ENCODE data around the gene TTC9B. TPM values are rescaled to one million over a fixed set of nuclear protein-coding genes. Genes with fewer than 3 reads are reported as not detected.

TTC9B gene
- total RNA-seq, 2 donors from 2014 or later = not detected

DNA sequence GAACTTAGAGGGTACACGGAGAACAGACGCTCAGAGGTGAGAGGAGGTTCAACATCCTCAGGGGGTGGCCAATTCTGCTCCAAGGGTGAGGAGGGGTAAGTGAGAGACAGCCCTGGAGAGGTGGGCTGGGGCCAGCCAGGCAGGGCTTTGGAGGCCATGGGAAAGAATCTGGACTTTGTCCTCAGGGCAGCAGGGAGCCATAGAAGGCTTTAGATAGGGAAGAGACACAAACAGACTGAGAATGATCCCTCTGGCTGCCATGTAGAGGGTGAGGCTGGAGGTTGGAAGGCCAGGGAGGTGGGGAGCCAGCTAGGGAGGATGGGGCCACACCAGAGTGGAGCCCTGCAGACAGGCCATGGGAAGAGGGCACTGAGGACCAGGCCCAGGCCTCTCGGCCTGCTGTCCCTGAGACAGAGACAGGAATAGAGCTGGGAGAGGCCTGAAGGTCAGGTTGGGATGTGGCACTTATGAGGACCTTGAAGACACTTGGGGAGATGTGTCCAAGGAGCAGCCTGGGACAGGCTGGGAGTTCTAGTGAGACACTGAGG is 37.5 kb upstream of the TTC9B start:
- H3K36me3 Mint-ChIP-seq (ENCODE audit: low read depth) = peaks cover 11% of the 10 kb centered on the region
- no peak overlapping the region for H3K4me3 Mint-ChIP-seq
- no peak overlapping the region for H3K27ac Mint-ChIP-seq
- no peak for DNase-seq
- ATAC-seq = no peak
- no peaks in the 10 kb centered on the region for H3K27me3 Mint-ChIP-seq
- peaks cover 31% of the 10 kb centered on the region for H3K4me1 Mint-ChIP-seq
- no peaks in the 10 kb centered on the region for H3K9me3 ChIP-seq (ENCODE audit: control insufficient read depth, low read length, poor library complexity, severe bottlenecking)

DNA sequence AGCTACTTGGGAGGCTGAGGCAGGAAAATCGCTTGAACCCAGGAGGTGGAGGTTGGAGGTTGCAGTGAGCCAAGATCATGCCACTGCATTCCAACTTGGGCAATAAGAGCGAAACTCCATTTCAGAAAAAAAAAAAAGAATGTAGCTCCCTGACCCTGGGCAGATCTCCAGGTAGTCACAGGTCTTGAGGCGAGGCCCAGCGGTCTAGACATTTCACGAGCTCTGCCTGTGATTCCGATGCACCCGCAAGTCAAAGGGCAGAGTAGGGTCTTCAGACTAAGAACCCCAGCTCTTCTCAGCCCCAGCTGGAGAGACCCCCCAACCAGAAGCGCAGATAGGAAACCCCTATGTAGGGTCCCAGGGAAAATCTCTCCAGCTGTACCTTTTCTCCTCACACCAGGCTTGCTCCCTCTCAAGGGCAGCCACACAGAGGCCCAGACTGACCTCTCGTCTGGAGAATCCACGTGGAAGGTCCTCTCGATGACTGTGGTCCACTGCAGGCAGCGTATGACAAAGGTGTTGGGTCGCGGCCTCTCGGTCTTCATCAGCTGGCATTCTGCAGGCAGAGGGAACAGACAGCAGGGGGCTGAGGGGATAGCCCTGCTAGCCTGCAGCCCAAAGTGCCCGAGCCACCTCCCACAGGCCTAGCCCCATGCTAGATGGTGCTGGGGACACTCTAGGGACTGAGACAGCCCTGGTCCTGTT is 36.7 kb upstream of the TTC9B start:
- peaks cover 30% of the 10 kb centered on the region for H3K4me1 Mint-ChIP-seq
- H3K27ac Mint-ChIP-seq = no peak overlapping the region
- no peak for ATAC-seq
- H3K9me3 ChIP-seq (ENCODE audit: control insufficient read depth, low read length, poor library complexity, severe bottlenecking) = no peaks in the 10 kb centered on the region
- no peak for DNase-seq
- H3K36me3 Mint-ChIP-seq (ENCODE audit: low read depth) = peaks cover 11% of the 10 kb centered on the region
- no peaks in the 10 kb centered on the region for H3K27me3 Mint-ChIP-seq
- no peak overlapping the region for H3K4me3 Mint-ChIP-seq

DNA sequence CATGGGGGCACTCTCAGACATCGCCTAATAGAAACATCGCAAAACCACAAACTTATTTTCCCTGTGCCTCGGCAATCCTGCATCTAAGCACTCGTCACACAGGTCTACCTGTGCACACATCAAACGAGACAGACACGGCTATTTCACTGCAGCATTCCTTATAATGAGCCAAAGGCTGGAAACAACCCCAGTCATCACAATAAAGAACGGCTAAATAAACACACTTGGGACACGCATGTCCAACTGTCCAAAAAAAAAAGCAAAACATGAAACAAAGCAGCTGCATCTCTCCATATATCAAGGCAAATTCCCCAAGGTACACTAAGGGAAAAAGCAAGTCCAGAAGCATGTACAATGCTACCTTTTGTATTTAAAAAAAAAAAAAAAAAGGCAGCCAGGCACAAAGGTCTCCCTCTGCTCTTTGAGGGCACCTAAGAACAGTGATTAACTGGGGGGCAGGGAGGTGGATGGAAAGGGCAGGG is 35.5 kb upstream of the TTC9B start:
- peaks cover 23% of the 10 kb centered on the region for H3K4me1 Mint-ChIP-seq
- no peak overlapping the region for H3K4me3 Mint-ChIP-seq
- H3K27ac Mint-ChIP-seq = no peak overlapping the region
- peaks cover 13% of the 10 kb centered on the region for H3K36me3 Mint-ChIP-seq (ENCODE audit: low read depth)
- DNase-seq = no peak
- no peaks in the 10 kb centered on the region for H3K9me3 ChIP-seq (ENCODE audit: control insufficient read depth, low read length, poor library complexity, severe bottlenecking)
- ATAC-seq = no peak
- no peaks in the 10 kb centered on the region for H3K27me3 Mint-ChIP-seq

DNA sequence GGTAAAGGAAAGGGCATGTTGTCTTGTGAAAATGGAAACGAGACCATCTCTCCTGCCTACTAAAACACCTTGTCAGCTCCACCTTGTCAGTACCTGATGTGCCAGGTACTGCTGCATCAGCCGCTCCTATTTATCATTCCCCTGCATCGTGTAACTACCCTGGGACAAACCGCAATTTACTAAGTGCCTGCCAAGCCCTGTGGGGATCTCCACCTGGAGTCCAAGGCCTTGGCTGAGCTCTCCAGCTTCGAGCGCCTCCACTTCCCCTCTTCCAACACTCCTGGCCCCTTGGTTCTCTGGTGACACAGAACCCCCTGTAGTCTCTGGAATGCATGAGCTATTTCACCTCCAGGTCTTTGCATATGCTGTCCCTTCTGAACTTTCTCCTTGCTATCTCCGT is 34.2 kb upstream of the TTC9B start:
- no peaks in the 10 kb centered on the region for H3K9me3 ChIP-seq (ENCODE audit: control insufficient read depth, low read length, poor library complexity, severe bottlenecking)
- peaks cover 13% of the 10 kb centered on the region for H3K36me3 Mint-ChIP-seq (ENCODE audit: low read depth)
- peaks cover 27% of the 10 kb centered on the region for H3K4me1 Mint-ChIP-seq
- H3K27me3 Mint-ChIP-seq = no peaks in the 10 kb centered on the region
- no peak overlapping the region for H3K4me3 Mint-ChIP-seq
- no peak overlapping the region for H3K27ac Mint-ChIP-seq
- ATAC-seq (no peak), DNase-seq (no peak)

DNA sequence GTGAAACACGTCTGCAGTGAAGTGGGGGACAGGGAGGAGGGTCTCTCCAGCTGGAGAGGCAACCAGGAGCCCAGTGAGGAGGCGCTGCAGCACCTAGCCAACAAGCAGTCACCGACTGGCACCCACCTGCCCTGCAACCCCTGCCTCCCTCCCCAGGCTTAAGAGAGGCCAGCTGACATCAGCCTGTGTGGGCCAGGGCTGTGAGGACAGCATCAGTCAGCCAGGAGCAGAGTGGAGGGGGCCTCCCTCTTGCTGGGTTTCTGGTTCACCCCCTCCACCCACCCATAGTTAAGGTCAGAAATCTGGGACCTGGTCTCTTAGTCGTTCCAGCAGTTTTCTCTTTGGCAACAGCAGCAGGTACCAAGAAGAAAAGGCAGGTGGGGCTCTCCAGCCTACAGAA is 33.8 kb upstream of the TTC9B start:
- no peak overlapping the region for H3K27ac Mint-ChIP-seq
- H3K4me1 Mint-ChIP-seq = peaks cover 27% of the 10 kb centered on the region
- no peaks in the 10 kb centered on the region for H3K27me3 Mint-ChIP-seq
- H3K36me3 Mint-ChIP-seq (ENCODE audit: low read depth) = peaks cover 13% of the 10 kb centered on the region
- no peaks in the 10 kb centered on the region for H3K9me3 ChIP-seq (ENCODE audit: control insufficient read depth, low read length, poor library complexity, severe bottlenecking)
- H3K4me3 Mint-ChIP-seq = no peak overlapping the region
- ATAC-seq (no peak), DNase-seq (no peak)

DNA sequence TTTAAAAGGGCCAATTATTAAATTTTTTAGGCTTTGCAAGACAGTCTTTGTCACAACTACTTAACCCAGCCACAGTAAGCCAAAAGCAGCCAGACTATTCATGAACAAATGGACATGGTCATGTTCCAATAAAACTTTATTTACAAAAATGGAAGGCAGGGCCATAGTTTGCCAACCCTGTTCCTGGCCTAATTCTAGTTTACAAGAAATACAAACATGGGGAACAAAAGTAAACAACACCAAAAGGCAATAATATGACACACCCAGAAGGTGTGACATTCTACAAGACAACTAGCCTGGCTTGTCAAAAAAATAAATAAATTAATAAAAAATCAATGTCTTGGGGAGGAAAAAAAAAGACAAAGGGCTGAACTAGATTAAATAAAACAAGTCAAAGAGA is 33.1 kb upstream of the TTC9B start:
- DNase-seq (no peak), ATAC-seq (no peak)
- Mint-ChIP-seq H3K27me3 (no peaks in the 10 kb centered on the region), H3K4me1 (peaks cover 29% of the 10 kb centered on the region), H3K27ac (no peak overlapping the region), H3K36me3 (ENCODE audit: low read depth) (peaks cover 13% of the 10 kb centered on the region), H3K4me3 (no peak overlapping the region)
- no peaks in the 10 kb centered on the region for H3K9me3 ChIP-seq (ENCODE audit: control insufficient read depth, low read length, poor library complexity, severe bottlenecking)

DNA sequence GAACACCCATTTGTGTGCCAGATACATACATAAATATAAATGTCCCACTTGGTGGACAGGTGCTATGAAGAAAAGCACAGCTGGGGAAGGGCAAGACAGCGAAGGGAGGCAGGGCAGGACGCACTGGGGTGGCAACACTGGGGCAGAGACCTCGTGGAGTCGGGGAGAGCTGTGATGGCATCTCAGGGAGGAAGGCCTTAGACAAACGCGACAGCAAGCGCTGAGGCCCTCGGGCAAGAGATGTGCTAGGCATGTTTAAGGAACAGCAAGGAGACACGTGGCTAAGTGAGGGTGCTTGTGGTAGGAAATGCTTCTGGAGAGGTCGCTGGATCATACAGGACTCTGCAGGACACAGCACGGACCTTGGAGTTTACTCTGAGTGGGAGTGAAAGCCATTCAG is 31.6 kb upstream of the TTC9B start:
- DNase-seq (no peak), ATAC-seq (no peak)
- peak overlapping the region; percentile 45 for H3K27ac Mint-ChIP-seq
- H3K4me1 Mint-ChIP-seq = peaks cover 24% of the 10 kb centered on the region
- H3K4me3 Mint-ChIP-seq = no peak overlapping the region
- no peaks in the 10 kb centered on the region for H3K9me3 ChIP-seq (ENCODE audit: control insufficient read depth, low read length, poor library complexity, severe bottlenecking)
- H3K36me3 Mint-ChIP-seq (ENCODE audit: low read depth) = peaks cover 4% of the 10 kb centered on the region
- no peaks in the 10 kb centered on the region for H3K27me3 Mint-ChIP-seq

DNA sequence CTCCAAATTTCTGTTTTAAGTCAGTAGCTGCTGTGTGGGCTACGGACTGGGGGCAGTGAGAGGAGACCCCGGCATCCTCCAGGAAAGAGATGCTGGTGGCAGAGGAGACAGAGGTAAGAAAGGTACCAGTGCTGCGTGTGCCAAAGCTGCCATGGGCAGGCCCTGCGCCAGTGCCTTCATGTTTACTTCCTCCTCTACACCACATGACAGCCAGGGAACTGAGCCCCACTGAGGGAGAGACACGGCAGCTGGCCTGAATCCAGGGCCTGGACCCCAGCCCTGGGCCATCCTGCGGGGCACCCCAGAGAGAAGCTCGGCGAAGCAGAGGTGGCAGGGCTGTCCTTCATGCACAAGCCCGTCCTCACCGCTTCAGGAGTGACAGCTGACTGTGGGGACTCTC is 31.0 kb upstream of the TTC9B start:
- ATAC-seq (no peak), DNase-seq (no peak)
- H3K9me3 ChIP-seq (ENCODE audit: control insufficient read depth, low read length, poor library complexity, severe bottlenecking) = no peaks in the 10 kb centered on the region
- Mint-ChIP-seq H3K4me1 (peaks cover 24% of the 10 kb centered on the region), H3K27me3 (no peaks in the 10 kb centered on the region), H3K27ac (peak overlapping the region; percentile 45), H3K4me3 (no peak overlapping the region), H3K36me3 (ENCODE audit: low read depth) (peaks cover 4% of the 10 kb centered on the region)

DNA sequence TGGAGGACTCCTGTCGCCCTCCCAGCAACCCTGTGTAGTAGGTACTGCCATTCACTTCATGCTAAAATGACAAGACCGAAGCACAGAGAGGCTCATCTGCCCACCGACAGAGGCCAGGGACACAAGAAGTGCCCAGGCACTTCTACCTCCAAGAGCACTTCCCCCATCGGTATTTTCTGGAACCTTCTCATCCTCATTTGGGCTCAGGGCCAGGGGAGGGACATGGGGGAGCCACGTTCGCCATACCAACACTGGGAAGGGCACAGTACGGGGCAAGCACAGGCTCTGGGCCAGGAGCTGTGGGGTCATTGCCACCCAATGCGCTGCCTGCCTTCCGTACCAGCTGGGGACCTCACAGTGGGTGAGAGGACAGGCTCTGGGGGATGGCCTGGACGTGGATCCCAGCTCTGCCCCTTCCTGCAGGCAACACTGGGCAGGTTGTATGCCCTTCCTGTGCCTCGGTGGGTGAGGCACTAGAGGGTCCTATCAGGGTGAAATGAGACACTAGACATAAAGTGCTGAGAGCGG is 29.6 kb upstream of the TTC9B start:
- H3K27ac Mint-ChIP-seq = peak overlapping the region; percentile 88
- peaks cover 22% of the 10 kb centered on the region for H3K4me1 Mint-ChIP-seq
- no peaks in the 10 kb centered on the region for H3K9me3 ChIP-seq (ENCODE audit: control insufficient read depth, low read length, poor library complexity, severe bottlenecking)
- ATAC-seq (no peak), DNase-seq (no peak)
- no peak overlapping the region for H3K4me3 Mint-ChIP-seq
- peaks cover 2% of the 10 kb centered on the region for H3K36me3 Mint-ChIP-seq (ENCODE audit: low read depth)
- no peaks in the 10 kb centered on the region for H3K27me3 Mint-ChIP-seq

DNA sequence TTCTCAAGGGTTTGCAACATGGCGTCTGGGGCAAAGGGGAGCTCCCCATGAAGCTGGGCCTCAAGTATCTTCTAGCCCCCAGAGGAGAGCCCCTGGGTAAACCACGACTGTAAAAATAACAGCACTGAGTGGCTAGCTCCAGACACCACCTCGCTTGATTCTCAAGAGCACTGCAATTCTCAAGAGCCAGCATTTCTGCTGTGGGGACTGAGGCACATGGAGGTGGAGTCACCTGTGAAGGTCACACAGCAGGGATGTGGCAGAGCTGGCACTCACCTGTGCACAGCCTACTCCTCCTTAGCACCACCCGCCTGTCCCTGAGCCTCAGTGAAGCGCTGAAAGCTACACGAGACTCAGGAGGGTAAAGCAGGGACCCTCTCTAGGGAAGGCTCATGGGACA is 29.0 kb upstream of the TTC9B start:
- H3K36me3 Mint-ChIP-seq (ENCODE audit: low read depth) = peaks cover 2% of the 10 kb centered on the region
- ATAC-seq (no peak), DNase-seq (no peak)
- H3K4me3 Mint-ChIP-seq = no peak overlapping the region
- no peaks in the 10 kb centered on the region for H3K27me3 Mint-ChIP-seq
- no peak overlapping the region for H3K27ac Mint-ChIP-seq
- no peaks in the 10 kb centered on the region for H3K9me3 ChIP-seq (ENCODE audit: control insufficient read depth, low read length, poor library complexity, severe bottlenecking)
- H3K4me1 Mint-ChIP-seq = peaks cover 16% of the 10 kb centered on the region

DNA sequence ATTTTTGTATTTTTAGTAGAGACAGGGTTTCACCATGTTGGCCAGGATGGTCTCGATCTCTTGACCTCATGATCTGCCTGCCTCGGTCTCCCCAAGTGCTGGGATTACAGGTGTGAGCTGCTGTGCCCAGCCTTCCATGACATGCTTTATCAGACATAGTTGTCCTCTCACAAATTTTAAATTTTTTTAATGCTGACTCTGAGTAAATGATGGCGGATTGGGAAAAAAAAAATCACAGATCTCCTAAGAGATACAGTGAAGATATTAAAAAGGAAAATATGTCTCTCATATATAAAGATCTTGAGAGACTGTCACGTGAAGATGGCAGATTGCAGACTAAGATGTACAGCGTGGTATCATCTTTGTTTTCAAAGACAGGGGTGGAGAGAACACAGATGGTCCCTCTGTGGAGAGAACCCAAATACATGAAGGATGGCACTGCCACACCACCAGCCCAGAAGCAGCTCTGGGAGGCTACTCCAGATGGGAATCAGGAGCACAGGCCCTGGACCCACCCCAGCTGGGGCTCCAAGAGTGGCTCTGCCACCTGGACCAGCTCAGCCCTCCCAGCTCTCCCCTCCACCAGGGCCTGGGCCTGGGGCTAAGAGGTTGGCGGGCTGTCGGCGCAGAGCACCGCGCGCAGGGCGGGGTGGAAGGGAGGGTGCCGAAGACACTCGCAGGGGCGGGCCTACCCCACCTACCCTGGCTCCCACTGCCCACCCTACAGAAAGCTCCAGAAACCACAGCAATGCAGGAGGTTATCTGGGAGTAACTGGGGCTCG is 28.3 kb upstream of the TTC9B start:
- ATAC-seq = no peak
- Mint-ChIP-seq H3K27ac (no peak overlapping the region), H3K36me3 (ENCODE audit: low read depth) (peaks cover 4% of the 10 kb centered on the region), H3K27me3 (no peaks in the 10 kb centered on the region), H3K4me3 (no peak overlapping the region), H3K4me1 (peaks cover 19% of the 10 kb centered on the region)
- DNase-seq = no peak
- no peaks in the 10 kb centered on the region for H3K9me3 ChIP-seq (ENCODE audit: control insufficient read depth, low read length, poor library complexity, severe bottlenecking)

DNA sequence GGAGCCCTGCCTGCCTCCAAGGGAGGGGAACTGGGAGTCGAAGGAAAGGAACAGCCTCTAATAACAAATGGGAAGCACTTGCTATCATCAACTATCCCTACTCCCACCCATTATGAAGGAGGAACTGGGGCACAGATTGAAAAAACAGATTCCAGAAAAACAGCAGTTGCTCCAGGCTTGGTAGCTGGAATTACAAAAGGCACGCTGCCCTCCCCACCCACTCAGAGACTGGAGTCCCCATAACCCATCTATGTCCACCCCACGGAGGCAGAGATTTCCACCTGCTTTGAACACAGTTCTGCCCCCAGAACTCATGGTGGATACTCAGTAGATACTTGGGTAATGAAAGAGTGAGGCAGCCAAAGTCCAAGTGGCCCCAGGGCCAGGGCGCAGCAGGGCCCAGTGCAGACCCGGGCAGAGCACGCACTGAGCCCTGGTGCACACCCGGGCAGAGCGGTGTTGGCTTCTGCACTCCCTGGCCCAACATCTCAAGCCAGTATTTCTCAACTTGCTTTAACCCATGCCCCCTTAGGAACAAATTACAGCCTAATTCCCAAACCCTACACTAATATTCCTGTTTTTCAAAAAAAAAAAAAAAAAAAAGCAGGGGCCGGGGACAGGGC is 27.4 kb upstream of the TTC9B start:
- Mint-ChIP-seq H3K4me3 (no peak overlapping the region), H3K27me3 (no peaks in the 10 kb centered on the region), H3K36me3 (ENCODE audit: low read depth) (peaks cover 4% of the 10 kb centered on the region), H3K27ac (no peak overlapping the region), H3K4me1 (peaks cover 19% of the 10 kb centered on the region)
- ATAC-seq = no peak
- H3K9me3 ChIP-seq (ENCODE audit: control insufficient read depth, low read length, poor library complexity, severe bottlenecking) = no peaks in the 10 kb centered on the region
- DNase-seq = no peak
